HG03159 (cell line): ENCODE data around the gene ASCL2.

Experiments used
- ATAC-seq: cut with Tn5 transposase; IDR thresholded peaks from one replicate; pipeline ENCODE4 v1.9.1; 2021; ENCODE audit warnings: mild to moderate bottlenecking, moderate library complexity; ENCODE audit not compliant: unreplicated experiment

ASCL2 gene

GRCh38 chr11:2275334-2276279 lies 5.2 kb upstream of the ASCL2 start:
- no peak for ATAC-seq

- no peak for ATAC-seq
Measured at GRCh38 chr11:2273771-2274170, 3.4 kb upstream of the ASCL2 start.

GRCh38 chr11:2273311-2273710 lies 2.9 kb upstream of the ASCL2 start:
- ATAC-seq: no peak

GRCh38 chr11:2272946-2273280 lies 2.5 kb upstream of the ASCL2 start:
- ATAC-seq: no peak

GRCh38 chr11:2272228-2272945 lies 2.0 kb upstream of the ASCL2 start:
- ATAC-seq: no peak

GRCh38 chr11:2271327-2272227 lies 1.2 kb upstream of the ASCL2 start:
- ATAC-seq: no peak

- no peak for ATAC-seq
Measured at GRCh38 chr11:2271077-2271326, 614 bp upstream of the ASCL2 start.

- ATAC-seq: no peak
Measured at GRCh38 chr11:2269601-2270321, 627 bp downstream of the ASCL2 start.

GRCh38 chr11:2268729-2269600 lies 1.4 kb downstream of the ASCL2 start:
- no peak for ATAC-seq

- no peak for ATAC-seq
Measured at GRCh38 chr11:2267851-2268728, 2.3 kb downstream of the ASCL2 start.

- no peak for ATAC-seq
Measured at GRCh38 chr11:2267306-2267850, 3.0 kb downstream of the ASCL2 start.

- no peak for ATAC-seq
Measured at GRCh38 chr11:2266586-2267305, 3.6 kb downstream of the ASCL2 start.

GRCh38 chr11:2265854-2266585 lies 4.4 kb downstream of the ASCL2 start:
- no peak for ATAC-seq

- peak; percentile 81 for ATAC-seq
Measured at GRCh38 chr11:2265396-2265795, 5.0 kb downstream of the ASCL2 start.

GRCh38 chr11:2264366-2265053 lies 5.9 kb downstream of the ASCL2 start:
- no peak for ATAC-seq

- ATAC-seq: no peak
Measured at GRCh38 chr11:2263724-2264360, 6.5 kb downstream of the ASCL2 start.
